Hepatocyte (in vitro differentiated cells): ENCODE data around the gene GLS.

Experiments
- CTCF ChIP-seq: fragments of 200-600 bp; sonication (generic); IDR thresholded peaks from 2 replicates; pipeline ENCODE4 v1.5.1; 2016; ENCODE audit warnings: antibody characterized with exemption, mild to moderate bottlenecking; ENCODE audit not compliant: poor library complexity
- EZH2 ChIP-seq: fragments of 200-600 bp; sonication (generic); IDR thresholded peaks from 2 replicates; pipeline ENCODE4 v1.6.1; 2016; ENCODE audit warnings: antibody characterized with exemption, mild to moderate bottlenecking, borderline replicate concordance
- EZH2phosphoT487 ChIP-seq: fragments of 200-600 bp; sonication (generic); IDR thresholded peaks from one replicate; pipeline ENCODE4 v1.6.1; 2018; ENCODE audit warnings: antibody characterized with exemption, mild to moderate bottlenecking, low read depth, moderate library complexity; ENCODE audit not compliant: unreplicated experiment, severe bottlenecking

- TF ChIP-seq CTCF (no peak), EZH2 (no peak), EZH2phosphoT487 (no peak)
Observed at GRCh38 chr2:190993292-190993643, 112.6 kb downstream of the GLS start.
